ENCODE data around the gene CCDC13.

The CCDC13 gene

DNA sequence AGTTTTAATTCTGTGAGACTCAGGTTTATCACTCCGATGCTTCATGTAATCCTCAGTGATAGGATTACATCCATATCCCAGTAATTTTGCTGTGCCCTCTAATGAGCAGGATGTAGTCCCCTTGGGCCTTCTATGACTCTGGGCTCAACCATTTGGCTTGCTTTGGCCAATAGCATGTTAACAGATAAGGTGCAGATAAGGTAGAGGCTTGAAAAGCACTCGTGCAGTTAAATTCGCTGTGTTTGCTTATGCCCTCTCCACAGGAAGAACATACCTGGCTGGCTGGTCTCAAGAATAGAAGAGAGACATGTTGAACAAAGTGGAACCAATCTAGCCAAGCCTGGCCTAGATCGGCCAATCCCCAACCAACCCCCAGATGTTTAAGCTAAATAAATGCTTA is 20.1 kb downstream of the CCDC13 start:
- no peak for DNase-seq (ENCODE audit: low read depth)

DNA sequence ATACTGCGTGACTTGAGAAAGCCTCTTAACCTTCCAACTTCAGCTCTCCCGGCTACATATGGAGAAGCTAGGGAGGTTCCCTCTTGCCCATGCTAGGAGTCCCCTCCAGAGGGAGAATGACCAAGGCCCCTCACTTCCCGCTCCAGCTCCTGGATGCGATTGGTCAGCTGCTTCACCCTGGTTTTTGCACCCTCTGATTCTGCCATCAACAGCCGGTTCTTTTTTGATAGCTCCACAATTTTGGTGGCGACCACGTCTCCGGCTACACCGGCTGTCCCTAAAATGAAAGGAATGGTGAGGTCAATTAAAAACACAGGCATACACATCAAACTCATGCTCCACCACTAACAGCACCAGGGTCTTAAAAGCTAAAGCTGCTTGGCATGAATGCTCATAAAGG is 20.6 kb downstream of the CCDC13 start:
- DNase-seq (ENCODE audit: low read depth): no peak

DNA sequence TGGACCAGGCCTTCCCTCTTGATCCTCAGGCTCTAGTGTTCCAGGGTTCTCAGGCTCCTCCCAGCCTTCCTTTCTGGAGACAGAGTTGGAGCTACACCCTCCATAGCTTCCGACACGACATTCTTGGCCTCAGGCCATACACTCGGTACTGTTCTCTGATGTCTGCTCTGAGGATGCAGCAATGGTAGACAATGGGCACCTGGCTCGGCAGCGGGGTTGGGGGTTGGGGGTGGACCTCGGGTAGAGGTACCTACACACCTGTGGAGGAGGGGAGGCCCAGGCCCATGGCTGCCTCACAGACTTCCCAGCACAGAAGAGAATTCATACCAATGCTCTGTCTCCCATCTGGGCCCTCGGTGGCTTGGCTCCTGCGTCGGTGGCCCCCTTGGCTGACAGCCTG is 21.4 kb downstream of the CCDC13 start:
- no peak for DNase-seq (ENCODE audit: low read depth)

DNA sequence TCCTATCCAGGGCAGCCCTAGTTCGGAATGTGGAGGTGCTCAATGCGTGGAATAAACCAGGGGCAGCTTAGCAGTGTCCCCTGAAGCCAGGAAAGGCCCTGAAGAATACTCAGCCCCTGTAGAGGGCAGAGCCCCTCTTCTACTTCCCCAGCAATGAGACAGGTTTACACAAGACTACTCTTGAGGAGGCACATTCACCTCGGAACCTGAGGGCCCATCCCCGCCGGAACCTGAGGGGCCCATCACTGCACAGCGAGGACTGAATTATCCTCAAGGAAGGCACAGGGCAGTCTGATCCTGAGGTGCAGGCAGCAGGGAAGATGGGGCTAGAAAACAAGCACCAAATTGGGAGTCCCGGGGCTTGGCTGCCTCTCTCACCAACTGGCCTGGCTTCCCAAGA is 22.2 kb downstream of the CCDC13 start:
- no peak for DNase-seq (ENCODE audit: low read depth)

DNA sequence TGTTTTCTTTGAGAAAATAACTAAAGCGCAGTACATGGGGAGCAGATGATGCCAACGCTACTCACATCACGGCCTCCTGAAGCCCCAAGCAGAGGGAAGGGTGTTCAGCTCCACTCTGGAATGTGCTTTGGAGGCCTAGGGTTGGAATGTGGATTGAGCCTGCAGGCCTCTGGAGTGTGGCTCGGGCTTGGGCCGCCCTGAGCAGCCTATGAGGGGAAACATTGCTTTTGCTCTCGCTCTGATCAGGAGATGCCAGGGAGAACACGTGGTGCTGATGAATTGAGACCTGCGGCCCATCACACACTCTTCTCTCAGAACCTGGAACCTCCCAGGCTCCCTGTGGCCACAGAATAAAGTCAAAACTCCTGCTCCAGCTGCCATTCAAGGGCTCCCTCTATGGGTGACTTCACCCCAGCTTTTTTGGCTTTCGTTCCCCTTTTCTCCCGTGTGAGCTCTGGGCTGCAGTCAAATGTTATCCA is 23.3 kb downstream of the CCDC13 start:
- no peak for DNase-seq (ENCODE audit: low read depth)

DNA sequence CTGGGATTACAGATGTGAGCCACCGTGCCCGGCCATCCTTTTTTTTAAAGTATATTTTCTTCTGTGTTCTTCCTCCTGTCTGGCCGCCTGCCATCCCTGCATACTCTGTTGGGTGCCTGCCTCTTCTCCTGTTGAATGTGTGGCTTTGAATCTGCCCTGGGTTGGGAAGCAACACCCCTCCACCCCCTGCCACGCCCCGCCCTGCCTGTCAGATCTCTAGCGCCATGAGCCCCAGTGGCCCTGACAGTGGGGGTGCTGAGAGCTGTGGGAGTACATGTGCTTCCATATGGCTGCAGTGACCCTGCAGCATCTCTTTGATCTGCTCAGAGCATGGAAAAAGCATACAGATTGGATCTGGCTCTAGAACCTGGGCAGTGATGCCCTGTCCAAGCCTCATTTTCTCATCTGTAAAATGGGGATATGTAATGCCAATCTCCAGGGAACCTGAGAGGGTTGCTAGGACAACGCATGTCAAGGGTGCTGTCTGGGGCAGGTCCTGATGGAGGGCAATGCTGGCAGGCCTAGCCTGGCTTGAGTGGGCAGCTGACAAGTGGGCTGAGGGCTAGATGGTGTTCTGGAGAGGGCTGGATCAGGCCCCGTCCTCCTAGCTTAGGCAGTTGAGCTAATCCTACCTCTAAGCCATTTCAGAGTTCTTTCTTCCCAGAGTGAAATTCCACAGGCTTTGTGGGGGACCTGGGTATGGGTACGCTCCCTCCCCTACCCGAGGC is 23.9 kb downstream of the CCDC13 start:
- no peak for DNase-seq (ENCODE audit: low read depth)

DNA sequence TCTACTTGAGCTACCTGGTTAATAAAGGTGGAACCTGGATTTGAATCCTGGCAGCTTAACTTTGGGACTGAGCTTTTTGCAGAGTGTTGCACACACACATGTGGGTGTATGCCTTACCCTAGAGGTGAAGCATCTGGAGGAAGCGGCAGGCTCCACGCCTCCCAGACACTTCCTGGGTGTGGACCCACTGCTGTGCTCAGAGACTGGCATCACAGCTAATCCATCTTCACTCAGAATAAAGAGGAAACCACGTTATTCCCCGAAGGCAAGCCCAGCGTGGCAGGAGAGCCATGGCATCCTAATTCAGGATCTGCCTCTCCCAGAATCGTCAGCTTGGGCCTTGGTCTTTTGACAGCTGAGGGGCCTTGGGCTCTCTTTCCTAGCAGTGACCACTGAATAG is 25.5 kb downstream of the CCDC13 start:
- no peak for DNase-seq (ENCODE audit: low read depth)

DNA sequence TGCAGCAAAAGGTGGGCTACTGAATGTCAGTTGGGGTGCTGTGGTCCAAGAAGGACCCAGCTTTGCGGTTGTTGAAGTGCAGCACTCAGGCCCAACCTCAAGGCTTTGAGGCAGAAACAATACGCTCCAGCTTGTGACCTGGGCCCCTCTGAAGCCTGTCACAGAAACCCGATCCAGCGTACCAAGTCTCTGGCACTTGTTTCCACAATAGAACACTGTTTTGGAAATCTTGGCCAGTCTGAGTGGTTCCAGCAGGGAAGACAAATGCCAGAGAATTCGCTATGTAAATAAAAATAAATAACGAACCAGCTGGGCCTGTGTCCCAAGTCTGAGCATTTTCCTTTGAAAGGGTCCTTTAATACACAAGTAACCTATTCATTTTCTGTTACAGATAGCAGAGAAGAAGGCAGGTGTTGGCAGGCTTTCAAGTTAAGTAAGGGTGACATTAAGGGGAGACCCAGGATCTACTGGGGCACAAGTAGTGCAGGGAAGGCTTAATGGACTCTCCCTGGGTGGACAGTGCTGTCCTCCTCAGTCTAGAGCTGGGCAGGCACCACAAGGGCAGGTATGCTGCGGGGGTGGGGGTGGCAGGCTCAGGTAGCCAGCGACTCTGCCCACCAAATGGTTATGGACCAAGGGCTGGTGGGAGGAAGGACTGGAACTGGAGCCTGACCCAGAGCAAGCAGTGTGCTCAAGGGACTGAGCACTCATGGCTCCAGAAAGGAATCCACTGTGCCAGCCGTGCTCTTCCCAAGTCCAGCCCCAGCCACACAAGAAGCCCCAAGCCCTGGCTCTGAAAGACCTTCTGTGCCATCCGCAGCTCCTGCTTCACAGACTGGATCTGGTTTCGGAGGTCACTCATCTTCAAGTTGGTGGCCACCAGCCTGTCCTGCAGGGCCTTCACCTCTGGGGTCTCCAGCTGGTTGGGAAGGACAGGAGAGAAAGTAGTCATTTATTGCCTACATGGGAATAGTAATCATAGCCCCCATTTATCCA is 26.3 kb downstream of the CCDC13 start:
- no peak for DNase-seq (ENCODE audit: low read depth)

DNA sequence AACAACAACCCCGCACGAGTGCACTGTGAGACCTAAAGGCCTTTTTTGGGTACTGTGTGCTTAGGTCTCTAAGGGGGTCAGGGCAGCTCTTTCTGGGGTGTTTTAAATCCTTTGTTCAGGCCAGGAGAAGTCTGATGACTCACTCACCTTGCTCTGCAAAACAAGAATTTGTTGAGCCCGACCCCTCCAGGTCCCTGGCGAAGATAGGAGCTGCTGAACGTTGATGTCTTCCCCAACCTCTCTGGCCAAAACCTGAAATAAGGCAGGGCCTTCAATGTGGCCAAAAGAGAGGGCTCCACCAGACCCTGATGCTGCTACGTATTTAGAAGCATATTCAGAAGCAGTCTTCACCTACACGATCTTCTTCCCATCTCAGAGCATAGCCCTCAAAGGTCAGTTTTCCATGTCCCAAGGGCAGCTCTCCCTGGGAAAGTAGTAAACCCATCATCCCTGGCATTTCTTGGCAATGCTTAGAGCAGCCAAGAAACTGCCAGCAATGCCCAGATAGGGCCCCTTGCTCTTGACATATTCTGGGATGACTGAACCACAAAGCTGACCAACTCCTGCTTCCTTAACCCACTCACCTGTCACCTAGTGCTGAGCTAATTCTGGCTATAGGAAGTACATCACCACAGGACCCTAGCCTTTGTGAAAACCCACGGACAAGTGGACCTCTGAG is 27.1 kb downstream of the CCDC13 start:
- DNase-seq (ENCODE audit: low read depth): no peak

DNA sequence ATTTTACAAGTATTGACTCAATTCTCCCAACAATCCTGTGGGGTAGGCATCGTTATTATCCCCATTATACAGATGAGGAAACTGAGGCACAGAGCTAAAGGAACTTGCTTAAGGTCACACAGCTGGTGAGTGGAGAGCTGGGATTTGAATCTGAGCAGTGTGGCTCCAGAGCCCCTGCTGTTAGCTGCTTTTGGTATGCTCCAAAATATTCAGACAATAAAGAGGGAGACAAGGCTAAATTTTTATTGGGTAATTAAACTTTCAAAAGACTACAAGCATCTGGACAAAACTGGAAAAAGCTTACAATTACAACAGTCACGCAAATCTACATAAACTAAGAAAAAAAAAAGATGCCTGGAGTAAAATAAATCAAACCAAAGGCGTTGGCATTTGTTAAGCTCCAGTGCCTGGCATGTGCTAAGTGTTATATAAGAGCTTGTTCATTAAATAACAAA is 27.7 kb downstream of the CCDC13 start:
- DNase-seq (ENCODE audit: low read depth): no peak

DNA sequence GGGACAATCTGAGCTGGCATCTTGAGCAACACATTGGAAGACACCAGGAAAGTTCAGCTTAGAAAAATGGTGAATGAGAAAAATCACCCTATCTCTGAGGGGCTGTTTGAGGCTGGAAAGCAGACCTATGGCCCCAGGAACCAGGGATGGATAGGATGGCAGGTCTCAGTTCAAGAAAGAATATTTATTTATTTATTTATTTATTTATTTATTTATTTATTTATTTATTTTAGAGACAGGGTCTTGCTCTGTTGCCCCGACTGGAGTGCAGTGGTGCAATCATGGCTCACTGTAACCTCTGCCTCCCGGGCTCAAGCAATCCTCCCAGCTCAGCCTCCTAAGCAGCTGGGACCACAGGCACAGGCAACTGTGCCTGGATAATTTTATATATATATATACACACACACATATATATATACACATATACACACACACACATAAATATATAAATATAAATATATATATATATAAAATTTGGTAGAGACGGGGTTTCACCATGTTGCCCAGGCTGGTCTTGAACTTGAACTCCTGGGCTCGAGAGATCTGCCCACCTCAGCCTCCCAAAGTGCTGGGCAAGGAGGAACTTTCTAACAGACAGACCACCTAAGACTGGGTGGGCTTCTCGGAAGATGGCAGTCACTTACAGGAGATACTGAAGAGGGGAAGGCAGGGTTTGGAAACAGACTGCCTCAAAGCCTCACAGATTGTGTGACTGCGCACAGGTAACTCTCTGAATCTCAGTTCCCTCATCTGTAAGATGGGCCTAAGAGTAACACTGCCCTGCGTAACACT is 29.7 kb downstream of the CCDC13 start:
- no peak for DNase-seq (ENCODE audit: low read depth)

DNA sequence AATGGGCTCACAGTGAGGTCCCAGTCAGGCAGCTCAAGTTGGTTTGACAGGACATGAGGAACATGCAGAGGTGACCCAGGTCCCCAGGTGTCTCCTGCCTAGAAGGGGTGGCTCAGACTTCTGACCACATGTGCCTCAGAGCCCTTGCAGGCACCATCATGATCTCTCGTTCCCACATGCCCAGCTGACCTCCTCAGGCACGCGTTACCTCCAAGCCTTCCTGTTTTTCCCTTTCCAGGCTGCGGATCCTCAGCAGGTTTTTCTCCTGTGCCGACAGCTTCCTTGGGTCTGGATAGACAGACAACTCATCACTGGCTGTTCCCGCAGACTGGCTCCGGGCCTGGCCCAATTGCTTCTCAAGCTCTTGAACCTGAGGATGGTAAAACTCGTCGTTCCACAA is 30.4 kb downstream of the CCDC13 start:
- DNase-seq (ENCODE audit: low read depth): no peak

DNA sequence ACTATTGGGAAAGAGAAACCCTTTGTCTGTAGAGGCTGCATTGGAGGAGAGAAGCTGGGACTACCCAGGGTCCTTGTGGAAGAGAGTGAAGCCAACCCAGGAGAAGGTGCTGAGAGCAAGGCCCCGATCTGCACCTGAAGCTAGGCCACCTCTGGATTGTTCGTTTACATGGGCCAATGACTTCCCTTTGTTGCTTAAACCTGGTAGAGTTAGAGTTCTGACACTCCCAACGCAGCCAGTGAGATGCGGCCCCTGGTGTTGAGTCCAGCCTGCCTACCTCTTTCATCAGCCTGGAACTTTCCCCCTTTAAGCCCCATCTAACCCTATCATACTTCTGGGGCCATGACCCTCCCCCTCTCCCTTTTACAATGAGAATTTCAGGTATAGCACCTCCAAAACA is 30.8 kb downstream of the CCDC13 start:
- no peak for DNase-seq (ENCODE audit: low read depth)

DNA sequence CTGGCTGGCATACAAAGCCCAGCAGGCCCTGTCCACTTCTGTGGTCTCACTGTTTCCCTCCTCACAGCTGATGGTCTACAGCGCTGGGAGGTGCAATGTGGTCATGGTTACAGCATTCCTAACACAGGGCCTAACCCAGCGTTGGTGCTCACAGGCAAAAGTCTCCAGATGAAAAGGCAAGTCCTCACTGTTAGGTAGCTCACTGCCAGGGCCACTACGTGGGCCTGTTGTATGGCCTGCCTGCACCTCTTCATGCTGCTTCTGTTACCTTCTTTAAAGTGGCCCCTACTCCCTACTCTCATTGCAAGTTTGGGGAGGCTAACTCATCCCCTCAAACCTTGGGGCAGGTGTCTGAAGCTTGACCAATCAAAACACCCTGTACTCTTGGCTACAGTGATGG is 31.3 kb downstream of the CCDC13 start:
- no peak for DNase-seq (ENCODE audit: low read depth)

DNA sequence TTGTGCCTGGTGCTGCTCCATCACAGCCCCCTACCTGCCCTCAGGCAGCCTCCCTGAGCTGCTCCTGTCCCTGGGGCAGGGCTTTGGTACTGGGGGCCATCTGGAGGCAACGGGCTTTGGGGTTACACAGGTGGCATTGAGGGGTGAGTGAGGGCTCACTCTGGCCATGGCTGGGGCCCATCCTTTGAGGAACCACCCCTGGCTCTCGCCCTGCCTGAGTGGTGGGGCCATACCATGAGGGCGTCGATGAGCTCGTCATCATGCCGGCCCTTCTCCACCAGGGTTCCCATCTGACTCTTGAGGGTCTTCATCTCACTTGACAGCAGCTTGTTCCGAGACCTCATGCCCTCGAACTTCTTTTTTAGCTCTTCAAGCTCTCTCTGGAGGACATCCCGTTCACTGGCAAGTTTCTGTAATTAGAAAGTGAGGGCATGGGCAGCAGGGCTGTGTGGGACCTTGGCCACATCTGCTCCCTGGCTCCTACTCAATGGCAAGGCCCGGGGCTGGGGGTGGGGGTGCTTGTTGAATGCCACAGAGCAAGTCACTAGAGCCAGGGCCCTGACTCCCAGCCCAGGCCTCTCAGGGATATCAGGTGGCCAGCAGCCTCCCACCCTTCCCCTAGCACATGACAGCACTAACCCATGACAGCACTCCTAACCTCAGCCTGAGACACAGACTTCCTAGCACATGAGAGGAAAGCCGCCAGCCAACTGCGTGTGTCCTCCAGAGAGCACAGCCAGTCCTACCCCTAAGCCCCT is 33.5 kb downstream of the CCDC13 start:
- no peak for DNase-seq (ENCODE audit: low read depth)

DNA sequence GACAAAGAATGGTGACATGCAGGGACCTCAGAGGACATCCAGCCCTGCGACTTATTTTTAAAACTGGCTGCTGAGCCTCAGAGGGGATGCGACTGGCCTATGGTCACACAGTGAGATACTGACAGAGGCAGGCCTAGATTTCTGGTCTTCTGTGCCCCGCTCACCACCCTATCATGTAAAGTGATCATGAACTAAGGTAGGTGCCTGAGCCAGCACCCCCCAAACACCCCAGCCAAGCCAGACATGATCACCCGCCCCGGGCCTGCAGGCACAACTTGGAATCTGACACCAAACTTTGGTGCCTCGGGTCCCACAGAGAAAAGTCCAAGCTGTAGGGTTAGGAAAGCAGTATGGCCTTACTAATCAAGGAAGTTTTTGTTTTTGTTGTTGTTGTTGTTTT is 36.5 kb downstream of the CCDC13 start:
- no peak for DNase-seq (ENCODE audit: low read depth)

DNA sequence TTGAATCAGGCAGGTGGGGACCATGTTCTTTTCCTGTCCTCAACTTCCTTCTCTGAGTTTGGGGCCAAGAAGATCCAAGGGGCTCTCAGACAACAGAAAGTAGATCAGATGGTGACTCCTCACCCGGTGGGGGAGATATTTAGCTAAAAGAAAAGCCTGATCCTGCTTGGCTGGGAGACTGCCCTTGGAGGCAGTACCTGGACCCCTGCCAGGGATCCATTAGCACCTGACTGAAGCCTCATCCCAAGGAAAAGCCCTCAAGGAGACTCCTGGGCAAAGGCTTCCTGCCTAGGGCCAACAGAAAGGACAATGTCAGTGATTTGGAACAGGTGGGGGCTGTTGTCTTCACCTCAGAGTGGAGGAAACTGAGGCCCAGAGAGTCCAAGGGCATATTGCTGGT is 37.0 kb downstream of the CCDC13 start:
- no peak for DNase-seq (ENCODE audit: low read depth)

DNA sequence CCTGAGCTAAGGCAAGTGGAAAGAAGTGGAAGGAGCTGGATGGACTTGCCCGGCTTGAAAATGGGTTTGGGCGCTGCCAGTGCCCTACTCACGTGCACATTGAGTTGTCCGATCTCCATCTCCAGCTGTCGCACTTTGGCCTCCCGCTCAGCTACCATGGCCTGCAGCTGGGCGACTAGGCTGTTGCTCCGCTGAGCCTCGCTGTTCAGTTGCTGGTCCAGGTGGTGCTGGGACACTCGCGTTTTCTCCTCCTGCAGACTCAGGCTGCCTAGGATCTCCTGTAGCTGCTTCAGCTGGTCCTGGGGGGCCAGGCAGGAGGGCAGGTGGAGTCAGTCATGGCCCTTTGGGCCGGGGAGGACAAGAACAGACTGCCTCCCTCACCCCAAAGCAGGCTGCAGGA is 37.4 kb downstream of the CCDC13 start:
- DNase-seq (ENCODE audit: low read depth): no peak

DNA sequence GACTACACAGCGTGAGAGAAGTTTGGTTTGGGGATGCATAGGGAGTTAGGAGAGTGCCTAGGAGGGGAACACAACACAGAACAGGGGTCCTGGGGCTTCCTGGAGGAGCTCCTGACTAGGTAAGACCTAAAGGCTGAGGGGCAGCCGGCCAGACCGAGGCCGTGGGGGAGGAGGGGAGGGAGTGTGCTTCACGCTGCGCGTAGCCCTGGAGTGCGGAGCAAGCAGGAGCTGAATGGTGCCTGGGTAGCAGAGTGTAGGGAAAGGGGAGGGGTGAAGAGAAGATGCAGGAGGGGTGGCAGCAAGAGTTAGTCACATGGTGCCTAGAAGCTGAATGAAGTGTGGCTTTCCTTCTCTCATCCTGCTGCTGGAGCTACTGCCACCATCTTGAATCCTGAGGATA is 38.0 kb downstream of the CCDC13 start:
- no peak for DNase-seq (ENCODE audit: low read depth)

DNA sequence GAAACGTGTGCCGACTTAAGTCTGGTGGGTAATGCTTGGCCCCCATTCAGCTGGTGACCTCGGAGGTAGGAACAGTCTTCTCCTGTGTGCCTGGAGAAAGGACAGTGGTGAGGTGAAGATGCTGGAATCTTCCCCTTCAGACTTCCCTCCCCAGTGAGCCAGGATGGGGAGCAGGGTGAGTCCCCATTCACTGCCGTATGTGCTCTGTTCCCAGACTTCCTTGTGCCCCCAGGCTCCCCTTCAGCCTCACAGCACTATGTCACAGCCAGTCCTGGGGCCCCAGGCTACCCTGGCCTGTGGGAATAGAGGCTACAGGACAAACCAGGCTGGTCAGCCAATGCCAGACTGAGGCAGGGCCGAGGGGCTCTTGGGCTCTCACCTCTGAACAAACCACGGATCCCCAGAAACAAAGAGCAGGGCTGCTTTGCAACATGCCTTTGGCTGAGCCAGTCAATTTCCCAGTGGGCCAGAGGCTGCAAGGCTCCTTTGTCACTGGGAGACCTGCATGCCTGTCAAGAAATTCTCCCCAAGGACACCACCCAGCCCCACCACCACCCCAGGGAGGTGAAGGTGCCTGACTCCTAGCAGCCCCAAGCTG is 38.7 kb downstream of the CCDC13 start:
- DNase-seq (ENCODE audit: low read depth): no peak

Measured in stimulated activated CD8-positive, alpha-beta memory T cell treated with anti-CD3 and anti-CD28 coated beads, Interleukin-12 subunit alpha, Interleukin-12 subunit beta, amount 100 ng/mL, for 1 hour (primary cell).